ENCODE results near the gene VSNL1.

VSNL1 gene

DNA sequence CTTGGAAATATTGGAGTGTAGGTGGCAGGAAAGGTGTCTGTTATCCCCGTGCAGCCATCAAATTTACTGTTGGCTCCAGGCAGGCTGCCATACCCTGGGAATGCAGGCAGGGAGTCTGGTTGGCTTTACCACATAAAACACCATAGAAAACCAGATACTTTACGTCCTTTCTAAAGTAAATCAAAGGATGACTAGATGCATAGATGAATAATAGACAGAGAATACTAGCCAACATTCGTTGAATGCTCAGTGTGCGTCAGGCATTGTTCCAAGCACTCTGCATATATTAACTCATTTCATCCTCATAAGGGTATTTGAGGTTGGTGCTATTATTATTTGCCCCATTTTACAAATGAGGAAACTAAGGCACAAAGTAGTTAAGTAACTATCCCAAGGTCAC, 65.2 kb downstream of the VSNL1 start:
- Histone ChIP-seq H3K27ac (ENCODE audit: low read depth, low read length) (no peak overlapping the region), H2AFZ (ENCODE audit: low read depth, low read length, severe bottlenecking) (no peak overlapping the region), H3K4me2 (ENCODE audit: low read depth, low read length, poor library complexity, severe bottlenecking) (no peak overlapping the region), H3K36me3 (ENCODE audit: low read length) (no peaks in the 10 kb centered on the region), H3K79me2 (ENCODE audit: insufficient read depth, low read length) (no peaks in the 10 kb centered on the region), H3K9me2 (replicated peaks; ENCODE audit: insufficient read depth, low read length) (no peaks in the 10 kb centered on the region), H3K4me3 (ENCODE audit: insufficient read depth, low read length, poor library complexity, severe bottlenecking) (no peak overlapping the region), H3K9ac (ENCODE audit: low read length) (no peak overlapping the region), H3K9me3 (ENCODE audit: insufficient read depth, low read length) (no peaks in the 10 kb centered on the region), H3K27me3 (ENCODE audit: low read length) (no peaks in the 10 kb centered on the region), H4K20me1 (ENCODE audit: low read depth, low read length) (no peaks in the 10 kb centered on the region), H3F3A (ENCODE audit: insufficient read depth) (no peaks in the 10 kb centered on the region)
- TF ChIP-seq, protein P1, sequence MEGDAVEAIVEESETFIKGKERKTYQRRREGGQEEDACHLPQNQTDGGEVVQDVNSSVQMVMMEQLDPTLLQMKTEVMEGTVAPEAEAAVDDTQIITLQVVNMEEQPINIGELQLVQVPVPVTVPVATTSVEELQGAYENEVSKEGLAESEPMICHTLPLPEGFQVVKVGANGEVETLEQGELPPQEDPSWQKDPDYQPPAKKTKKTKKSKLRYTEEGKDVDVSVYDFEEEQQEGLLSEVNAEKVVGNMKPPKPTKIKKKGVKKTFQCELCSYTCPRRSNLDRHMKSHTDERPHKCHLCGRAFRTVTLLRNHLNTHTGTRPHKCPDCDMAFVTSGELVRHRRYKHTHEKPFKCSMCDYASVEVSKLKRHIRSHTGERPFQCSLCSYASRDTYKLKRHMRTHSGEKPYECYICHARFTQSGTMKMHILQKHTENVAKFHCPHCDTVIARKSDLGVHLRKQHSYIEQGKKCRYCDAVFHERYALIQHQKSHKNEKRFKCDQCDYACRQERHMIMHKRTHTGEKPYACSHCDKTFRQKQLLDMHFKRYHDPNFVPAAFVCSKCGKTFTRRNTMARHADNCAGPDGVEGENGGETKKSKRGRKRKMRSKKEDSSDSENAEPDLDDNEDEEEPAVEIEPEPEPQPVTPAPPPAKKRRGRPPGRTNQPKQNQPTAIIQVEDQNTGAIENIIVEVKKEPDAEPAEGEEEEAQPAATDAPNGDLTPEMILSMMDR (IDR thresholded peaks at IDR 0.05; ENCODE audit: insufficient read depth, low read length, poor library complexity, severe bottlenecking): no peak
- TF ChIP-seq EZH2phosphoT487 (conservative IDR thresholded peaks at IDR 0.05; ENCODE audit: low read length): no peak

DNA sequence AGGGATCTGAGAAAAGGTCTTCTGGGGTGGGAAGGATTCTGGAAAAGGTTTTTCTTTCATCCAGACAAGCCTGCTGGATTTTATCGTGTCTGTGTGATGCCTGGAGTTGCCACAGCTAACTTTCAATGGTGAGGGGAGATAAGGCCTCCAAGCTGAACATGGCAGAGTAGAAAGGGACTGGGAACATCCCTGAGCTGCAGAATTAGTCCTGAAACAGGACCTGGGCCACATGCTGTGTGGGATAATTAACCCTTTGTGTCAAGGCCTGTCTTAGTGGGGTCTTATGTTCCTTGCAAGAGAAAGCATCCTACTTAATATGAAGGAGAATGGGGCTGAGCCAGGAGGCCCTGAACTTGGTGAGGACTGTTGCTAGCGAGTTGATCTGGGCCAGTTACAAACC, 66.4 kb downstream of the VSNL1 start:
- Histone ChIP-seq H3K4me2 (ENCODE audit: low read depth, low read length, poor library complexity, severe bottlenecking) (no peak overlapping the region), H3K36me3 (ENCODE audit: low read length) (no peaks in the 10 kb centered on the region), H3K79me2 (ENCODE audit: insufficient read depth, low read length) (no peaks in the 10 kb centered on the region), H3K9me3 (ENCODE audit: insufficient read depth, low read length) (no peaks in the 10 kb centered on the region), H3K9me2 (replicated peaks; ENCODE audit: insufficient read depth, low read length) (no peaks in the 10 kb centered on the region), H4K20me1 (ENCODE audit: low read depth, low read length) (no peaks in the 10 kb centered on the region), H2AFZ (ENCODE audit: low read depth, low read length, severe bottlenecking) (no peak overlapping the region), H3F3A (ENCODE audit: insufficient read depth) (no peaks in the 10 kb centered on the region), H3K27me3 (ENCODE audit: low read length) (no peaks in the 10 kb centered on the region), H3K9ac (ENCODE audit: low read length) (no peak overlapping the region), H3K4me3 (ENCODE audit: insufficient read depth, low read length, poor library complexity, severe bottlenecking) (no peak overlapping the region), H3K27ac (ENCODE audit: low read depth, low read length) (no peak overlapping the region)
- TF ChIP-seq, protein P1 (IDR thresholded peaks at IDR 0.05; ENCODE audit: insufficient read depth, low read length, poor library complexity, severe bottlenecking): no peak
- TF ChIP-seq EZH2phosphoT487 (conservative IDR thresholded peaks at IDR 0.05; ENCODE audit: low read length): no peak

DNA sequence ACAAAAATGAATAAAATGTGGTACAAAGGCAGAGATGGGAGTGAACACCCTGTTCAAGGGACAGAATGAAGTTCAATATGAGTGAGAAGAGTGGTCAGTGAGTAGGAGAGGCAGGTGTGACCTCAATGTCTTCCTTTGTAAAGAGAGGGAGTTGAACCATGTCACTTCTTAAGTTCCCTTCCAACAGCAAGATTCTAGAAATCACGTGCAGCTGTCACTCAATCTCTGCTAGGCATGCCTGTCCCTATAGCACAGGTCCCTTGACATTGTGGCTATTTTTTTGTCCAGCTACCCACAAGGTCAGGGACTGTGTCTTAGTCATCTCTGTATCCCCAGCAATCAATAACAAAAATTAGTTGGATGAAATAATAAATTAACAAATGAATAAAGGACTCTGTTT, 66.9 kb downstream of the VSNL1 start:
- Histone ChIP-seq H2AFZ (ENCODE audit: low read depth, low read length, severe bottlenecking) (no peak overlapping the region), H3K9ac (ENCODE audit: low read length) (no peak overlapping the region), H3K9me2 (replicated peaks; ENCODE audit: insufficient read depth, low read length) (no peaks in the 10 kb centered on the region), H3K4me2 (ENCODE audit: low read depth, low read length, poor library complexity, severe bottlenecking) (no peak overlapping the region), H3F3A (ENCODE audit: insufficient read depth) (no peaks in the 10 kb centered on the region), H4K20me1 (ENCODE audit: low read depth, low read length) (no peaks in the 10 kb centered on the region), H3K4me3 (ENCODE audit: insufficient read depth, low read length, poor library complexity, severe bottlenecking) (no peak overlapping the region), H3K27me3 (ENCODE audit: low read length) (no peaks in the 10 kb centered on the region), H3K79me2 (ENCODE audit: insufficient read depth, low read length) (no peaks in the 10 kb centered on the region), H3K36me3 (ENCODE audit: low read length) (no peaks in the 10 kb centered on the region), H3K9me3 (ENCODE audit: insufficient read depth, low read length) (no peaks in the 10 kb centered on the region), H3K27ac (ENCODE audit: low read depth, low read length) (no peak overlapping the region)
- no peak for TF ChIP-seq EZH2phosphoT487 (conservative IDR thresholded peaks at IDR 0.05; ENCODE audit: low read length)
- TF ChIP-seq, protein P1 (IDR thresholded peaks at IDR 0.05; ENCODE audit: insufficient read depth, low read length, poor library complexity, severe bottlenecking): no peak
